Fibroblast of the conjunctiva (primary cell): ENCODE data around the gene CWC15.
A peak's percentile ranks its signal among the peaks of the same experiment; 100 is the strongest.
"Not testable (repeated sequence)": the region's sequence is repeated elsewhere in the genome, so short reads cannot be mapped to it uniquely, and the experiment has no call there.

Experiments used
- DNase-seq: peaks from one replicate; pipeline ENCODE4 v3.0.0-alpha.2; 2010; ENCODE audit warnings: low read depth

The CWC15 gene

GRCh38 chr11:94973099-94973968, at the start of gene CWC15, which contains the start of gene KDM4D:
CWC15 (minus strand) TSS chr11:94973556; CDS start chr11:94972185, 1,371 bp downstream.
KDM4D (plus strand) TSS chr11:94973709; CDS start chr11:94997373, 23,664 bp downstream.
- peak; percentile 84 for DNase-seq

DNA sequence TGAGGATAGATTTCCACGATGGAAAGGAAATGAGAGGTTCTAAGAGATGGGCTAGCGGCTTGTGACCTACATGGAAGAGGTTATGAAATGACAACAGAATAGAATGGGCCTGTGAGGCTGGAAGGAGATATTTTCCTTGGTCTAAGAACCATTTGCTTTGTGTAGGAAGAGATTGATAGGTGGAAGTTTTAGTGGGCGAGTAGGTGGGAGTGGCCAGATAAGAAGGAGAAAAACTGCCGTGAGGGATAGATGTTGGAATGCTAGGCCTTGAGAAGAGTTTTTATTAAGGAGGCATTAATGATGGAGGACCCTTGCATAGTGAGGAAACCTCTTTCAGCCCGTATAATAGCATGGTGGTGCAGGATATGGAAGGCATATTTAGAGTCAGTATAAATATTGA, 48.1 kb upstream of the CWC15 start:
- not testable (repeated sequence) for DNase-seq

- DNase-seq: no peak
These were observed 42.8 kb upstream of the CWC15 start for GRCh38 chr11:95016139-95016538.

- DNase-seq: no peak
These were observed 40.9 kb upstream of the CWC15 start for GRCh38 chr11:95014184-95014821.

- DNase-seq: no peak
These were observed 38.0 kb upstream of the CWC15 start for GRCh38 chr11:95011376-95011775.

DNA sequence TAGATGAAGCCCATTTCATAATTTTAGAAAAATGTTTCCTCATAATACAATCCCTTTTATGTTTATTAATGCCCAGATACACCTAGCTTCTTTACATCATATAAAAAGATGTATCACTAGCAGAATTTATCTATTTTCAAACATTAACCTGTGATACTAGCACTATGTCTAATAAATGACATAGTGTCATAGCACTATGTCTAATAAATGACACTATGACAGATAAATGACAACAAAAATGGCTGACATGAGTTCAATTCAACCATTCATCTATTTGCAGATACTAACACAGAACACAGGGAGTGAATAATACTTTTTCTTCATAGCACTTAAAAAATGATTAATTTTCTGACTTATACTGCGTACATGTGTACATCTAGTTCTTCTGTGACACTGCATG, 32.3 kb upstream of the CWC15 start:
- DNase-seq: no peak

GRCh38 chr11:95003716-95004115, 30.4 kb upstream of the CWC15 start:
- no peak for DNase-seq

DNA sequence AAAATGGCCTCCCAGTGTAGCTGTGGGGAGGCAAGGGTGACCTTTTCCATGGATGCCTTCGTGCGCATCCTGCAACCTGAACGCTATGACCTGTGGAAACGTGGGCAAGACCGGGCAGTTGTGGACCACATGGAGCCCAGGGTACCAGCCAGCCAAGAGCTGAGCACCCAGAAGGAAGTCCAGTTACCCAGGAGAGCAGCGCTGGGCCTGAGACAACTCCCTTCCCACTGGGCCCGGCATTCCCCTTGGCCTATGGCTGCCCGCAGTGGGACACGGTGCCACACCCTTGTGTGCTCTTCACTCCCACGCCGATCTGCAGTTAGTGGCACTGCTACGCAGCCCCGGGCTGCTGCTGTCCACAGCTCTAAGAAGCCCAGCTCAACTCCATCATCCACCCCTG, 24.9 kb upstream of the CWC15 start:
- DNase-seq: no peak

GRCh38 chr11:94997437-94997836, 24.1 kb upstream of the CWC15 start:
- DNase-seq: no peak

GRCh38 chr11:94993400-94993943, 20.1 kb upstream of the CWC15 start:
- DNase-seq: no peak

DNA sequence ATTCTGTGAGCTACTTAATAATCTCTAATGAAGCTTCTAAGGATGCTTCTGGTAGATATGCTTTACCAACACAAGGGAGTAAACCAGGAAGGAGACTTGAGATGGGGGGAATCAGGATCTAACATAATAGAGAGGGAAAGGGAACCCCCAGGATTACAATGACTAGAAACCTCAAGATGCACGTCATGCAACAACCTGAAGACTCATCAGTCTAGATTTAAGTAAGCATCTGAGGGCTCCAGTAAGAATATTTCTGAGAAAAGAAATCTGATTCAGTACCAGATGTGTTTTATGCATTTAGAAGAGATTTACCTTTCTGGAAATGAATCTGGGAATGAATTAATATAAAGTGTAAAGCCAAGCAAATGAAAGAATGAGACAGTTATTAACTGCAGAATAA, 15.4 kb upstream of the CWC15 start:
- no peak for DNase-seq

DNA sequence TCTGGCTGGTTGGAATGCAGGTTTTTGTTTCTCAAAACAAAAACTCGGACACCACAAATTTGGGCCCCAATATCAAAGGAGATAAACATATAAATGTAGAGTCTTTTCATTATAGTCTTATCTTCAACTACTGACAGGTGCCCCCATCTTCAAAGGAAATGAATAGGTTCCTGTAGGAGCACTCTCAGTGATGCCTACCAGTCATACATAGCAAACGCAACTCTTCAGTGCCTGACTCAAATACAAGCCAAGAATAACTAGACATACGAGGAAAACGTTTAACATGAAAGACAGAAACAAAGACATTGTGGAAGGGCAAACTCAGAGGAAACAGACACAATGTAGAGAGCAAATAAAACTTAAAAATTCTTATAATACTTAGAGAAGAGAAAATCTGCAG, 14.0 kb upstream of the CWC15 start:
- DNase-seq: no peak

DNA sequence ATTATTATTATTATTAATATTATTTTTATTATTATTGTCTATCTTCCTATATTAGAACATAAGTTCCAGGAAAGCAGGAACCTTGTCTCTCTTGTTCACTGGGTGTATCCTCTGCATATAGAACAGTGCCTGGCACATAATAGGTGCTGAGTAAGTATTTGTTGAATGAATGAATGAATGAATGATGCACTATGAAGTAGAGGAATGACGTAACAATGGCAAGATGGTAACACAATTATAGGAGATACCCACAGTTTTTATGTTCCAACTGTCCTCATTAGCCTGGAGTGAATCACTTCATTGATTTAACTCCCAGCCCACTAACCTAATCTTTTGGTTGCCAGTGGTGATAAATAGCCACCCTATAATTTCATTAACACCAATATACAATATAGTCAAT, 2.2 kb upstream of the CWC15 start:
- DNase-seq: no peak

DNA sequence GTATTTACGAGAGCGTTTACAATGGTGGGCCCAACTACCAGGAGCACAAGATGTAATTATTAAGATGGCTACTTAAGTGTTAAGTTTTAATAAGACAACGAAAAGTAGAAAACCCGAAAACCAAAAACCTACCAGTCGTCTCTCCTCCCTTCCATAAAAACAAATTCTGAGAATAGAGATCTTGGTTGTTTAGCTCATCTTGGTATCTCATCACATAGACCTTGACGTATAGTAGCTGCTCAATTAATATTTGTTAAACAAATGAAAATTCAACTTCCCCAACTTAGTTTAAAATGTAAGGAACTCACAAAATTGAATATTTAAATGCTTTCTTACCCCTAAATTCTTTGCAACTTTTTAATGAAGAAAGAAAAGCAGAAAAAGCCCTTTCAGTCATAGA, 822 bp upstream of the CWC15 start:
- no peak for DNase-seq

GRCh38 chr11:94972700-94973098, 657 bp downstream of the CWC15 start:
- no peak for DNase-seq

DNA sequence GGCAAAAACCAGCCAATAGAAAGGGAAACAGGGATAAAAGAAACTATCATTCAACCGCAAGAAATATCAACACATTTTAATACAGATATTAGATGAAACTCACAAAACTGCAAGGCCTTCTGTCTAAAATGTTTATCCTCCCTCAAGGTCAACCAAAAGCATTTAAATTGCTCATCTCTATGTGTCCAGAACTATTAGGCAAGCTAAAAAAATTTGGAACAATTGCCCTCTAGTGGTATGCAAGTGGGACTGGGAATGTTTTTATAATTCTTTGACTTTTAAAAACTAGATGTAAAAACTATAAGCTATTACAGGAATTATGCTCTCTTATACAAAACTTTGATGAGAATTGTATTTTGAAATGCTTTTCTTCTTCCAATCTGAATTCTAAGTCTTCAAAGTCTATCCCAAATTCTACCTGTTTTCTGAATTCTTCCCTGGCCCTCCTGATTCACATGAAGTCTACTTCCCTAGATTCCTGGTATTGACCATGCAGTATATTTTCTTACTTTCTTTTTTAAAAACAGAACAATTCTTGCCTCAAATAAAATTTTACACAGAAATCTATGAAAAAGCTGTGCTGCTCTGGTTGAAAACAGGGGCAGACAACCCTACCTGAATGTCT, 4.9 kb downstream of the CWC15 start:
- peak; percentile 45 for DNase-seq

GRCh38 chr11:94964934-94965333, 8.4 kb downstream of the CWC15 start:
- DNase-seq: no peak

DNA sequence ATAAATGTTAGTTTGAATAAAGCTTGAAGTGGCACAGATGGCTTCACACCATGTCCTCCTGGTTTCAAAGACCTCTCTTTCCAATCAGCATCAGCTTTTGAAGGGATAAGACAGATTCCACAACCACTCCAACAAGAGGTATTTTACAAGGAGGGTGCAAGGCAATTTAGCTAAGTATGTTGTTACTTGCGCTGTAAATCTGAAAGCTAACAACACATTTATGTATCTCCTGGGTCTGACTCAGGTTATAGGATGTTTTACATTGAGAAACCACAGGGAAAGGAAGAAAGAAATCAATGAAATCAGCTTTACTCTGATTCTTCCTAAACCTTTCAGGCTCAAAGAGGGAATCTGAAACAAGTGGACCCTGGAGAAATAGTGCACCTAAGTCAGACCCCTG, 12.1 kb downstream of the CWC15 start:
- DNase-seq: no peak

- no peak for DNase-seq
These were observed 12.9 kb downstream of the CWC15 start for GRCh38 chr11:94960488-94960887.

- DNase-seq: no peak
These were observed 14.2 kb downstream of the CWC15 start for GRCh38 chr11:94959179-94959578.

DNA sequence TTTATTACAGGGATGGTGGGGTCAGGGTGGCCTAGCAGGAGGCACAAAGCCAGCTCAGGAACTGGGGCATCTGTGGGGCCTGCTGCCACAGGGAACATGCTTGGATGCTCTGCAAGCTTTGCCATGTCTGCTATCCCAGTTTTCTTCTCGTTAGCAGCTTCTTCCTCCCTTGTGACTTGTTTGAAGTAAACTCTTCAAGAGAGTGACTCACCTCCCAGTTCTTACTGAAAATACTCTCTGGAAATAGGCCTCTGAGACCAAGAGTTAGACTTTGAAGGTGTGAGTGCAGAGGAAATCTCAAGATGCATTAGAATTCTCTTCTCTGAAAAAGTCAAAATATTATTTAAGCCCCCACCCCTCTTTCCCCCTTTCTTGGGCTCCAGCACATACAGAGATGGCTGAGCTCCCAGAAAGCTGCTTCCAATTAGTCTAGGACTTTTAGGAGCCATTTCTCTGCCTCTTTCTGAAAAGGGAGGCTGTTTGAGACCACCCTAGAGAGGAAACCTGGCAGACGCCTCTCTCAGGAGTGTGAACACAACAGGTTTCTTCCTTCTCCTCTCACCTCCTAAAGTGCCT, 15.1 kb downstream of the CWC15 start:
- no peak for DNase-seq

DNA sequence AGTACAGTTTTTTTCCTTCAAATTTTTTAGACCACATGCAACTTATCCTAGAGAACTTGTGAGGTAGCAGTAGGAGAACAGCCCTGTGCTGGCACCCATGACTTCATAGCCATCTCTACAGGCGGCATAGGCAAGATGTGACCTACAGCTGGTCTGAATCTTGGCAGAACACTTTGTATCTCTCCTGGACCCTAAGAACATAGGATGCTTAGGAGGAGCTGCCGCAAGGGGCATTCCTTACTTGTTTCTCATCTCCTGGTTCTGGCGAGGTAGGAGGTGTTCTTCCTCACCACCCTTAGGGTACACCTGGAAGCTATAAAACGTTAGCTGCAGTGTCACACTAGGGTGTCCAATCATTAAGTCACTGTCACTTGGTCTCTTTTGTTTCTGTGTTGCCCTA, 16.4 kb downstream of the CWC15 start:
- DNase-seq: no peak
